H1 (cell line): ENCODE results near the gene KANSL3. TPM values are rescaled to one million over a fixed set of nuclear protein-coding genes. Genes with fewer than 3 reads are reported as not detected.

Experiments
- SRF ChIP-seq: IDR thresholded peaks from 2 replicates; pipeline ENCODE4 v1.6.1; 2011; ENCODE audit warnings: mild to moderate bottlenecking, low read depth, low read length, moderate library complexity
- polyA plus RNA-seq, 7 experiments: library from polyadenylated mRNA; depleted of rRNA in 3 of 7; stranded (reverse) in 5 of 7; unstranded in 2 of 7; fragments of >200 nt in 5 of 7; fragments of 200-250 nt in 2 of 7; gene quantifications; 1 replicate in 5 of 7; 2 replicates in 1 of 7; 4 replicates in 1 of 7; pipeline versions ENCODE4 v1.2.1 to v1.2.3, GENCODE V29; 2011 to 2013; ENCODE audit warnings: missing spikeins in 2 of 7, mixed read lengths in 2 of 7
- total RNA-seq: library from RNA; stranded (reverse); fragmentation: NEBNext Ultra II Directional; extraction: Animal tissue kit (Norgen Biotek cat#: 25700); gene quantifications from 2 replicates; pipeline ENCODE4 v1.2.1, GENCODE V29; 2021

Gene KANSL3
- total and polyA plus RNA-seq, 2 of the 8 experiments (the other 6 are each of a cell fraction or from before 2014, with no cell fraction given): 19.8 to 31.4 TPM

- TF ChIP-seq SRF: peak; percentile 12; the same call in 1 of the 2 replicates
These were observed at the start of gene KANSL3 (continued) for GRCh38 chr2:96638144-96639121.
